IMR-90 (cell line): ENCODE results near the gene SETD2. TPM values are rescaled to one million over a fixed set of nuclear protein-coding genes. Genes with fewer than 3 reads are reported as not detected.

Experiments used
- ATAC-seq: fragments of 200-7000 bp; cut with Tn5 transposase; 2 replicates; pipeline ENCODE4 v1.9.1; 2020; ENCODE audit warnings: low read depth, mild to moderate bottlenecking, moderate library complexity
- BruUV-seq: library from RNA; stranded (reverse); fragments of 400-500 nt; replicated peaks from 2 replicates; lab custom pipeline; 2021; lab: Mats Ljungman, UMichigan
- CTCF ChIA-PET: fragments of 300-600 bp; formaldehyde crosslinking; extraction: SDS; loops from one replicate; lab custom pipeline; 2021; ENCODE audit warnings: antibody characterized with exemption; lab: Yijun Ruan, JAX
- POLR2A ChIA-PET: fragments of 300-600 bp; sonication (Branson Sonifier 250); formaldehyde crosslinking; loops from one replicate; lab custom pipeline; 2022; ENCODE audit warnings: antibody characterized with exemption; ENCODE audit not compliant: unreplicated experiment; lab: Charles Lee
- DNase-seq: peaks from one replicate; pipeline ENCODE4 v3.0.0; 2013
- H2AFZ ChIP-seq: replicated peaks from 2 replicates; pipeline ENCODE3; 2013; ENCODE audit warnings: low read length, mild to moderate bottlenecking; ENCODE audit not compliant: poor library complexity
- H2AK5ac ChIP-seq: 2 replicates; pipeline ENCODE4 v1.6.1; 2013; ENCODE audit warnings: low read depth, low read length, inconsistent platforms
- H2AK9ac ChIP-seq: replicated peaks from 2 replicates; pipeline ENCODE3; 2013; ENCODE audit warnings: mild to moderate bottlenecking, low read depth, low read length, moderate library complexity; ENCODE audit not compliant: poor library complexity
- H2BK120ac ChIP-seq: 2 replicates; pipeline ENCODE4 v1.6.1; 2013; ENCODE audit warnings: low read depth, low read length, inconsistent platforms
- H2BK15ac ChIP-seq: 3 replicates; pipeline ENCODE4 v1.6.1; 2013; ENCODE audit warnings: low read depth, low read length, inconsistent platforms
- H2BK20ac ChIP-seq: 2 replicates; pipeline ENCODE4 v1.6.1; 2013; ENCODE audit warnings: low read depth, mild to moderate bottlenecking, inconsistent platforms, low read length, moderate library complexity
- H2BK5ac ChIP-seq: 2 replicates; pipeline ENCODE4 v1.6.1; 2013; ENCODE audit warnings: mild to moderate bottlenecking, low read depth, low read length, inconsistent platforms; ENCODE audit not compliant: poor library complexity, severe bottlenecking
- H3K14ac ChIP-seq: replicated peaks from 2 replicates; pipeline ENCODE4 v1.6.1; 2013; ENCODE audit warnings: low read depth, low read length, inconsistent platforms
- H3K18ac ChIP-seq: 2 replicates; pipeline ENCODE4 v1.6.1; 2013; ENCODE audit warnings: low read depth, low read length, control low read depth
- H3K23ac ChIP-seq: 2 replicates; pipeline ENCODE4 v1.6.1; 2013; ENCODE audit warnings: low read depth, low read length, inconsistent platforms
- H3K27ac ChIP-seq: 2 replicates; pipeline ENCODE4 v1.5.1; 2013; ENCODE audit warnings: mild to moderate bottlenecking, control low read depth, low read length; ENCODE audit not compliant: insufficient read depth
- H3K27me3 ChIP-seq: 2 replicates; pipeline ENCODE4 v1.6.1; 2013; ENCODE audit warnings: low read length; ENCODE audit not compliant: control insufficient read depth, insufficient read depth
- H3K36me3 ChIP-seq: 2 replicates; pipeline ENCODE4 v1.6.1; 2013; ENCODE audit warnings: low read length, mixed read lengths; ENCODE audit not compliant: control insufficient read depth, insufficient read depth
- H3K4ac ChIP-seq: 2 replicates; pipeline ENCODE4 v1.6.1; 2013; ENCODE audit warnings: low read depth, low read length, inconsistent platforms
- H3K4me1 ChIP-seq: 2 replicates; pipeline ENCODE4 v1.6.1; 2013; ENCODE audit warnings: low read length, mixed read lengths; ENCODE audit not compliant: control insufficient read depth, insufficient read depth
- H3K4me2 ChIP-seq: 2 replicates; pipeline ENCODE4 v1.6.1; 2013; ENCODE audit warnings: low read depth, mild to moderate bottlenecking, control low read depth, low read length, moderate library complexity
- H3K4me3 ChIP-seq: 2 replicates; pipeline ENCODE4 v1.5.1; 2013; ENCODE audit warnings: low read depth, mild to moderate bottlenecking, control low read depth, low read length, moderate library complexity; ENCODE audit not compliant: insufficient read depth
- H3K56ac ChIP-seq: 2 replicates; pipeline ENCODE4 v1.6.1; 2013; ENCODE audit warnings: low read length, inconsistent platforms; ENCODE audit not compliant: insufficient read depth; ENCODE audit errors: extremely low read depth
- H3K79me1 ChIP-seq, 2 experiments: 2 replicates each; pipeline ENCODE4 v1.6.1; 2013; ENCODE audit warnings: low read length in 2 of 2, inconsistent platforms in 1 of 2, low read depth in 1 of 2
- H3K9ac ChIP-seq: 2 replicates; pipeline ENCODE4 v1.6.1; 2013; ENCODE audit warnings: low read depth, low read length, control low read depth
- H3K9me1 ChIP-seq: 2 replicates; pipeline ENCODE4 v1.6.1; 2013; ENCODE audit warnings: low read length, inconsistent platforms; ENCODE audit not compliant: insufficient read depth
- H3K9me3 ChIP-seq: 2 replicates; pipeline ENCODE4 v1.6.1; 2013; ENCODE audit warnings: low read length; ENCODE audit not compliant: control insufficient read depth, insufficient read depth
- H4K20me1 ChIP-seq: 2 replicates; pipeline ENCODE4 v1.6.1; 2013; ENCODE audit warnings: low read length, inconsistent platforms; ENCODE audit not compliant: insufficient read depth
- H4K5ac ChIP-seq: 2 replicates; pipeline ENCODE4 v1.6.1; 2013; ENCODE audit warnings: mild to moderate bottlenecking, low read depth, low read length, control low read depth
- H4K8ac ChIP-seq, 2 experiments: 2 replicates each; pipeline ENCODE4 v1.6.1; 2013; ENCODE audit warnings: low read depth in 2 of 2, low read length in 2 of 2, control low read depth in 1 of 2, inconsistent platforms in 1 of 2
- H4K91ac ChIP-seq: 2 replicates; pipeline ENCODE4 v1.6.1; 2013; ENCODE audit warnings: low read depth, low read length, inconsistent platforms; ENCODE audit not compliant: insufficient read depth
- CTCF ChIP-seq: conservative IDR thresholded peaks from 2 replicates; pipeline ENCODE4 v1.5.1; 2012; ENCODE audit warnings: mild to moderate bottlenecking, low read depth, low read length, improper control_type of control experiment
- MAZ ChIP-seq: IDR thresholded peaks from 2 replicates; pipeline ENCODE4 v1.6.1; 2012; ENCODE audit warnings: low read depth, mild to moderate bottlenecking, low read length, improper control_type of control experiment, moderate library complexity, borderline replicate concordance
- RCOR1 ChIP-seq: IDR thresholded peaks from 2 replicates; pipeline ENCODE4 v1.6.1; 2012; ENCODE audit warnings: mild to moderate bottlenecking, low read length, improper control_type of control experiment; ENCODE audit not compliant: insufficient replicate concordance
- WGBS, 2 experiments: methylation state at CpG; one replicate each; pipeline versions ENCODE4 v1.1.5 to v1.1.7; 2013; ENCODE audit warnings: missing lambda C conversion rate in 2 of 2; ENCODE audit not compliant: insufficient read length in 1 of 2; ENCODE audit errors: extremely low coverage in 2 of 2; 5-methylcytosine and 5-hydroxymethylcytosine counted together
- dilution Hi-C: fragments of 300-500 bp; cut with HindIII; formaldehyde crosslinking; loops from one replicate; pipeline ENCODE4 v1.14.3; 2018; ENCODE audit warnings: low sequenced_read_pairs; ENCODE audit not compliant: unreplicated experiment
- in situ Hi-C: fragments of 300-500 bp; cut with MboI; formaldehyde crosslinking; loops from 3 replicates; pipeline ENCODE4 v1.14.3; 2019; ENCODE audit warnings: low sequenced_read_pairs, inconsistent platforms, mixed read lengths
- intact Hi-C: fragments of 100-400 bp; cut with micrococcal nuclease; formaldehyde crosslinking; loops from 2 replicates; pipeline ENCODE4 v1.10.0; 2022
- polyA plus RNA-seq, 3 experiments: library from polyadenylated mRNA; depleted of rRNA; stranded (reverse); fragments of >200 nt; gene quantifications; 2 replicates each; pipeline ENCODE4 v1.2.3, GENCODE V29; 2012; ENCODE audit warnings: low replicate concordance in 1 of 3
- total RNA-seq: library from RNA; depleted of rRNA; stranded (reverse); fragments of >200 nt; gene quantifications from 2 replicates; pipeline ENCODE4 v1.2.3, GENCODE V29; 2012

Gene SETD2
- total and polyA plus RNA-seq, 2 of the 4 experiments (the other 2 are of a cell fraction): 18.3 to 20.1 TPM

GRCh38 chr3:47020311-47020710 lies 143.6 kb downstream of the SETD2 start:
- no peak overlapping the region for H2AFZ ChIP-seq
- no peak overlapping the region for H3K23ac ChIP-seq
- H3K9ac ChIP-seq: no peak overlapping the region
- no peak overlapping the region for H2BK120ac ChIP-seq
- H3K4me2 ChIP-seq: no peak overlapping the region
- H4K91ac ChIP-seq: no peak overlapping the region
- no peak overlapping the region for H2AK9ac ChIP-seq
- no peak overlapping the region for H4K8ac ChIP-seq
- H4K5ac ChIP-seq: no peak overlapping the region
- H3K4ac ChIP-seq: no peak overlapping the region
- ChIA-PET CTCF (no interaction called here), POLR2A (no interaction called here)
- no peak overlapping the region for H2BK5ac ChIP-seq
- peaks cover 21% of the 10 kb centered on the region for H3K4me1 ChIP-seq
- no peak overlapping the region for H2AK5ac ChIP-seq
- H2BK20ac ChIP-seq: no peak overlapping the region
- H3K9me3 ChIP-seq: no peaks in the 10 kb centered on the region
- in situ Hi-C loops (no loop called here), intact Hi-C loops (no loop called here), dilution Hi-C loops (no loop called here)
- H3K4me3 ChIP-seq: no peak overlapping the region
- WGBS, 2 experiments: no CpG with 5 or more reads among the region's 4 CpGs
- no peak for TF ChIP-seq MAZ
- no peak for TF ChIP-seq RCOR1
- no peak for TF ChIP-seq CTCF
- no peak overlapping the region for H3K27ac ChIP-seq
- no peak overlapping the region for H3K14ac ChIP-seq
- DNase-seq (no peak), ATAC-seq (no peak)
- H4K20me1 ChIP-seq: peaks cover 50% of the 10 kb centered on the region
- H3K36me3 ChIP-seq: peaks cover 17% of the 10 kb centered on the region
- no peak overlapping the region for H3K56ac ChIP-seq
- peaks cover 34% of the 10 kb centered on the region for H3K9me1 ChIP-seq
- H3K27me3 ChIP-seq: no peaks in the 10 kb centered on the region
- no peak overlapping the region for H3K18ac ChIP-seq
- no peak overlapping the region for H2BK15ac ChIP-seq
- H3K79me1 ChIP-seq: peaks cover 37 to 87% of the 10 kb centered on the region in 2 experiments
- no TSS peak for BruUV-seq
